Upper lobe of right lung (tissue), 1 donor: ENCODE data around the gene ADARB1. TPM values are rescaled to one million over a fixed set of nuclear protein-coding genes. Genes with fewer than 3 reads are reported as not detected.

Experiments used
- ATAC-seq: fragments of 200-7000 bp; cut with Tn5 transposase; one replicate; pipeline ENCODE4 v1.9.1; 2020; ENCODE audit warnings: mild to moderate bottlenecking, moderate library complexity
- DNase-seq: peaks from one replicate; pipeline ENCODE4 v3.0.0-alpha.2; 2020
- H3K27ac ChIP-seq: fragments of 200-600 bp; one replicate; pipeline ENCODE4 v1.8.0; 2022
- H3K27me3 ChIP-seq: fragments of 200-600 bp; one replicate; pipeline ENCODE4 v1.8.0; 2022; ENCODE audit warnings: mild to moderate bottlenecking
- H3K36me3 ChIP-seq: fragments of 200-600 bp; one replicate; pipeline ENCODE4 v1.8.0; 2022
- H3K4me1 ChIP-seq: fragments of 200-600 bp; one replicate; pipeline ENCODE4 v1.8.0; 2022
- H3K4me3 ChIP-seq: fragments of 200-600 bp; one replicate; pipeline ENCODE4 v1.8.0; 2022; ENCODE audit warnings: mild to moderate bottlenecking
- H3K9me3 ChIP-seq: fragments of 200-600 bp; one replicate; pipeline ENCODE4 v1.8.0; 2022
- intact Hi-C: fragments of 100-400 bp; cut with DNase I; formaldehyde crosslinking; loops from one replicate; pipeline ENCODE4 v1.11.0; 2022
- total RNA-seq: library from RNA; stranded (reverse); fragmentation: NEBNext Ultra II Directional; extraction: Animal tissue kit (Norgen Biotek cat#: 25700); gene quantifications from one replicate; pipeline ENCODE4 v1.2.1, GENCODE V29; 2021
- TF ChIP-seq, protein P1 (sequence below): fragments of 200-600 bp; IDR thresholded peaks from one replicate; pipeline ENCODE4 v1.8.0; 2022; ENCODE audit warnings: antibody characterized with exemption
- donor health status: DM: no; HTN: yes; CAD: no; lungs with severe emphysema.

ADARB1 gene
- total RNA-seq, 1 donor from 2014 or later, result 73.6 TPM

DNA sequence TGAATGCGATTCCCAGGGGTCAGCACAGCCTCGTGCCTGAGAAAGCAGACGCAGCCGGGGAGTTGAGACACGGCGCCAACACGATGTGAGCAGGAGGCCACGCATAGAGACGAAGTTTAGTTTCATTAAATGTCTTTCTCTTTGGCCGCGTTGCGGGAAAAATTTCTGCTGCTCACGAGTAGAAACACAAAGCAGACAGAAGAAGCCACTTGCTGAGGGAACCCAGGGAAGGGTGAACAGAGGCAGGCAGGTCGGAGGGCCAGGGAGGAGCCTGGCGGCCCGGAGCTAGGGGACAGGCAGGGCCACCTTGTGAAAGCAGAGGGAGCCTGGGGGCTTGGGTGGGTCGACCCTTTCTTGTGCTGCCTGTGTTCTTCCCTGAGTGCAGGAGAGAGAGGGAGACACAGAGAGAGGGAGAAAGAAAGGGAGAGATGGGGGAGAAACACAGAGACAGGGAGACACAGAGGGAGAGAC, 180.1 kb downstream of the ADARB1 start:
- DNase-seq, result no peak
- TF ChIP-seq, protein P1, sequence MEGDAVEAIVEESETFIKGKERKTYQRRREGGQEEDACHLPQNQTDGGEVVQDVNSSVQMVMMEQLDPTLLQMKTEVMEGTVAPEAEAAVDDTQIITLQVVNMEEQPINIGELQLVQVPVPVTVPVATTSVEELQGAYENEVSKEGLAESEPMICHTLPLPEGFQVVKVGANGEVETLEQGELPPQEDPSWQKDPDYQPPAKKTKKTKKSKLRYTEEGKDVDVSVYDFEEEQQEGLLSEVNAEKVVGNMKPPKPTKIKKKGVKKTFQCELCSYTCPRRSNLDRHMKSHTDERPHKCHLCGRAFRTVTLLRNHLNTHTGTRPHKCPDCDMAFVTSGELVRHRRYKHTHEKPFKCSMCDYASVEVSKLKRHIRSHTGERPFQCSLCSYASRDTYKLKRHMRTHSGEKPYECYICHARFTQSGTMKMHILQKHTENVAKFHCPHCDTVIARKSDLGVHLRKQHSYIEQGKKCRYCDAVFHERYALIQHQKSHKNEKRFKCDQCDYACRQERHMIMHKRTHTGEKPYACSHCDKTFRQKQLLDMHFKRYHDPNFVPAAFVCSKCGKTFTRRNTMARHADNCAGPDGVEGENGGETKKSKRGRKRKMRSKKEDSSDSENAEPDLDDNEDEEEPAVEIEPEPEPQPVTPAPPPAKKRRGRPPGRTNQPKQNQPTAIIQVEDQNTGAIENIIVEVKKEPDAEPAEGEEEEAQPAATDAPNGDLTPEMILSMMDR, result no peak

DNA sequence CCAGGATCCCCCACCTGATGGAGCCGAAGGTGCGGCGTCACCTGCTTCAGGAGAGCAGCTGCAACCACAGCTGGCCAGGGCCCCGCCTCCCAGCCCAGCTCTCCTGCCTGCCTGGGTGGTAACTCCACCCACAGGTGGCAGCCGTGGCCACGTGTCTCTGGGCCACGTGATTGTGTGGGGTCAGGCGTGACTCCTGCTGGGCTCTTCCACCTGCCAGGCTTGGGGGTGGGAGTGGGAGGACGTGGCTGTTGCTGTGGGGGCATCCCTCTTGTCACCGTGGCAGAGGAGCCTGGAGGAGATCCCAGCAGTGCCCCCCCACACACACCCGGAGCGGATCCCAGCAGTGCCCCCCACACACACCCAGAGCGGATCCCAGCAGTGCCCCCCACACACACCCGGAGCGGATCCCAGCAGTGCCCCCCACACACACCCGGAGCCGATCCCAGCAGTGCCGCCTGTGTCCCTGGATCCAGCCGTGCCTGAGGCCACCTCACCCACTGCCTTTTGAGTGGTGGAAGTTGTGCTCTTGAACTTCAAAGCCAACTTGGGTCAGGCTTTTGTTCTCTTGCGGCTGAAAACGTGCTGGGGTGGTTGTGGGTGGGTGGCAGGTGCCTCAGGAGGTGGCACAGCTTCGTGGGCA, 181.1 kb downstream of the ADARB1 start:
- intact Hi-C loops, result no loop called here
- no peaks in the 10 kb centered on the region for H3K9me3 ChIP-seq
- no peak overlapping the region for H3K27ac ChIP-seq
- H3K4me3 ChIP-seq, result no peak overlapping the region
- TF ChIP-seq, protein P1, result no peak
- H3K36me3 ChIP-seq, result no peaks in the 10 kb centered on the region
- DNase-seq (no peak), ATAC-seq (no peak)
- peaks cover 20% of the 10 kb centered on the region for H3K27me3 ChIP-seq
- H3K4me1 ChIP-seq, result peaks cover 3% of the 10 kb centered on the region

More for the DNA sequence above, 180.1 kb downstream of the ADARB1 start:
- Histone ChIP-seq H3K9me3 (no peaks in the 10 kb centered on the region), H3K4me1 (peaks cover 3% of the 10 kb centered on the region), H3K27ac (no peak overlapping the region), H3K27me3 (peaks cover 20% of the 10 kb centered on the region), H3K36me3 (no peaks in the 10 kb centered on the region), H3K4me3 (no peak overlapping the region)
- ATAC-seq, result no peak
- intact Hi-C loops, result no loop called here

DNA sequence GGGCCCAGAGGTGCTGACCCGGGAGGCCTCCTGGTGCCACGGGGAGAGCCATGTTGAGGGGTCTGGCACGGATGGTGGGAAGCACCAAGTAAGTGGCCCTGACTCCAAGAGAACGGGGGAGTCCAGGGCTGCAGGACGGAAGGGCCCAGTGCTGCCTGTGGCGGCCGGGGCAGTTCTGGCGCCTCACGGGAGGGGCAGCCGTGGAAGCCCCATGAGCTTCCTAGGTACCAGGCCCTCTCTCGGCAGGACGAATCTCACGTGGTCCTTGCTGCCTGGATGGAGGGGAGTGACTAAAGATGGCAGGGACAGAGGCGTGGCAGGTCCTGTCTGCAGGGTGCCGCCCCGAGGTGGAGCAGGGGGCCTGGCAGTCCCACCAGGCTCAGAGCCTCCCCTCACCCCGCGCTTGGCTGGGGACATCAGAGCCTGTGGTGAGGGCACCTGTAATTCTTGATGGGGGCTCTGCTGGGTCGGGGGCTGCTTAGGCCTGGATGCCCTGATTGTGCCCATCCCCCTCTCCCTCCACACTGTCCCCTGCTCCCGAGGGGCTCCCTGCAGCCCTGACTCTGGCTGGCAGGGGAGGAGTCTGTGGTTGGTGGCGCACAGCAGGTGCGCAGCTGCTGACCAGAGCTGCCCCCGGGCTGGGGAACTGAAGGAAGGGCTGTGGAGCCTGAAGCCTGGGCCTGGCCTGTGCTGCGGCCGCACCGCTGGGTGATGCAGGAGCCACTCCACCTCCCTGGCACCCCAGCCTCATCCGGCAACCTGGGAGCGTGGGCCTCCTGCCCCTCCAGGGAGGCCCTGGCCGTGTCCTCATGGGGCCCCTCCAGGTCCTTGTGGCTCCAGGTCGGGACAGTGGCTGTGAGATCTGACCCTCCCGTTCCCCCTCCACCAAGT, 181.9 kb downstream of the ADARB1 start:
- H3K27ac ChIP-seq, result no peak overlapping the region
- H3K36me3 ChIP-seq, result no peaks in the 10 kb centered on the region
- H3K4me3 ChIP-seq, result no peak overlapping the region
- ATAC-seq (no peak), DNase-seq (no peak)
- H3K4me1 ChIP-seq, result peaks cover 3% of the 10 kb centered on the region
- intact Hi-C loops, result no loop called here
- H3K27me3 ChIP-seq, result peaks cover 20% of the 10 kb centered on the region
- no peaks in the 10 kb centered on the region for H3K9me3 ChIP-seq
- TF ChIP-seq, protein P1, result no peak

DNA sequence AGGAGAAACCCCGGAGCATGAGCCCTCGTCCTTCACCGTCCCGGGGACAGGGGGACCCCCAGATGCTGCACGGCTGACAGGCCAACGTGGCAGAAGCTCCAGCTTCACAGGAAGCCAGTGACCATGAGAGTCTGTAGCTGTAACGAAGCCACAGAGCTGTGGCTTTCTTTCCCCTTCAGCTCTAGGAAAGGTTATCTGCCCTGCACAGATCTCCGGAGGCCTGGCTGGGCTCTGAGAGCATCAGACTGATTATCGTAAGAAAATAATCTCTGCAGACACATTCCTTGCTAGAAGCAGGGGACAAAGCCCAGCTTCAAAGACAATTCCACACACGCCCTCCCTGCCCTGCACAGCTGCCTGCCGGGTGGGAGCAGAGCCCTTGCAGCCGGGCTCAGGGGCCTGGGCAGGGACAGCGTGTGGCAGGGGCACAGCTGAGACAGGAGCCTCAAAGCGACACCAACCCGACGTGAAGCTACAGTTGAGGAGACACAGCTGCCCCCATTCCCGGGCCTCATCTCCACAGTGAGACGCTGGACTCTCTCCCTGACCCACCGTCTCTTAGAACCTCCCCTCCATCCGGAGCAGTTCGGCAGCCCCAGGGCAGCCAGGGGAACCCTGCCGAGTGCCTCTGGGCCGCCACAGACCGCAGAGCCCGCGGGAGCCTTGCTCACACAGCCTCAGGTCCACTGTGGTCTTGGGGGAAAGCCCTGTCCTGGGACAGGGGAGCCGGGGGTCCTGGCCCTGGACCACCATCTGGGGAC, 182.7 kb downstream of the ADARB1 start:
- intact Hi-C loops, result no loop called here
- Histone ChIP-seq H3K36me3 (no peaks in the 10 kb centered on the region), H3K27ac (no peak overlapping the region), H3K4me3 (no peak overlapping the region), H3K27me3 (peaks cover 20% of the 10 kb centered on the region), H3K4me1 (peaks cover 3% of the 10 kb centered on the region), H3K9me3 (no peaks in the 10 kb centered on the region)
- TF ChIP-seq, protein P1, result no peak
- no peak for DNase-seq
- ATAC-seq, result no peak

DNA sequence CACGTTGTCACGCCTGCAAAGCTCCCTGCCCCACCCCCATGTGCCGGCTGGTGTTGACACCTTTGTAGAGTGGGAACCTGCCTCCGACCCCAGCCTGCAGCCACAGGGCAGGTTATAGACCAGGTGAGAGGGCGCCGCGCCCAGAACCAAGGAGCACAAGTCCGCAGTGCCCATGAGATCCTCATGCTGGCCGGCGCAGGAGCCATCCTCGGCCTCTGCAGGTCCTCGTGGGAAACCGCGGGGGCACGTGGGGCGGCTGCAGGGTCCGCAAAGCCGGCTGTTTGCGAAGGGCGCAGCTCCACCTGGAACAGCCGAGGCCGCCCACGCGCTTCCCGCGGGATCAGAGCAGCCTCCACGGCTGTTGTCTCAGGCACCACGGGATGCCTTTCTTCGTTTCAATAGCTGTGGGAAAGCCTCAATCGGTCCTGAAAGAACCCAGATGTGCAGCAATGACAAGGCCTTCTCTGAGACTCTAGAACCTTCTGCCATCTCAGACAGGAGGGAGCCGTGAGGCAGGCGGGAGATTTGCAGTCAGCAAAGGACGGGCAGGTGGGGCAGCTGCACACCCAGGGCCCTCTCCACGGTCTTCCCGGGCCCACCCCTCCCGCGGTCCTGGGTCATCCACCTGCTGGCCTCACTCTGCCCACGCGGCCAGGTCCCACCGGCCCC, 183.4 kb downstream of the ADARB1 start:
- TF ChIP-seq, protein P1, result no peak
- ATAC-seq, result no peak
- H3K4me3 ChIP-seq, result no peak overlapping the region
- H3K27ac ChIP-seq, result no peak overlapping the region
- no peaks in the 10 kb centered on the region for H3K9me3 ChIP-seq
- intact Hi-C loops, result no loop called here
- H3K36me3 ChIP-seq, result no peaks in the 10 kb centered on the region
- DNase-seq, result no peak
- H3K4me1 ChIP-seq, result peaks cover 3% of the 10 kb centered on the region
- H3K27me3 ChIP-seq, result peaks cover 20% of the 10 kb centered on the region
